Heart left ventricle (tissue), 16 donors: ENCODE measurements around the gene CTCFL. TPM values are rescaled to one million over a fixed set of nuclear protein-coding genes. Genes with fewer than 3 reads are reported as not detected.
"Not testable (repeated sequence)": the region's sequence is repeated elsewhere in the genome, so short reads cannot be mapped to it uniquely, and the experiment has no call there.

Source experiments
- ATAC-seq, 4 donors: fragments of 200-7000 bp; cut with Tn5 transposase; one replicate each; pipeline ENCODE4 v1.9.1; 2020 to 2022; ENCODE audit warnings: moderate library complexity in 4 of 4, mild to moderate bottlenecking in 3 of 4, moderate number of reproducible peaks in 1 of 4
- DNase-seq, 5 donors: peaks; one replicate each; pipeline ENCODE4 v3.0.0-alpha.2; 2020
- H3K27ac ChIP-seq, 12 donors: fragments of 200-600 bp; sonication (generic) in 4 of 12; one replicate each; pipeline versions ENCODE4 v1.5.0 to v1.8.0; 2016 to 2022; ENCODE audit warnings: mild to moderate bottlenecking in 2 of 12
- H3K27me3 ChIP-seq, 9 donors: fragments of 200-600 bp; sonication (generic) in 2 of 9; one replicate each; pipeline versions ENCODE4 v1.5.1 to v1.8.0; 2016 to 2022; ENCODE audit warnings: mild to moderate bottlenecking in 3 of 9
- H3K36me3 ChIP-seq, 9 donors: fragments of 200-600 bp; sonication (generic) in 2 of 9; one replicate each; pipeline versions ENCODE4 v1.5.0 to v1.8.0; 2018 to 2022; ENCODE audit warnings: mild to moderate bottlenecking in 2 of 9
- H3K4me1 ChIP-seq, 12 donors: fragments of 200-600 bp; sonication (generic) in 4 of 12; one replicate each; pipeline versions ENCODE4 v1.5.0 to v1.8.0; 2016 to 2022; ENCODE audit warnings: mild to moderate bottlenecking in 3 of 12
- H3K4me3 ChIP-seq, 12 donors: fragments of 200-600 bp; sonication (generic) in 4 of 12; one replicate each; pipeline versions ENCODE4 v1.5.0 to v1.8.0; 2017 to 2022; ENCODE audit warnings: mild to moderate bottlenecking in 9 of 12, moderate library complexity in 4 of 12
- H3K9me3 ChIP-seq, 12 donors: fragments of 200-600 bp; sonication (generic) in 4 of 12; one replicate each; pipeline versions ENCODE4 v1.5.0 to v1.8.0; 2016 to 2022; ENCODE audit warnings: mild to moderate bottlenecking in 1 of 12
- POLR2A ChIP-seq, 2 donors: fragments of 450-650 bp; IDR thresholded peaks; one replicate each; pipeline ENCODE4 v1.6.1; 2017; ENCODE audit warnings: antibody characterized with exemption in 2 of 2, mild to moderate bottlenecking in 2 of 2, moderate library complexity in 2 of 2
- WGBS, 4 donors: extraction: QIAGEN DNeasy Blood & Tissue Kit in 2 of 4; methylation state at CpG; one replicate each; pipeline versions ENCODE4 v1.1.5 to v1.1.7; 2013 to 2018; 5-methylcytosine and 5-hydroxymethylcytosine counted together
- intact Hi-C, 10 donors: fragments of 100-400 bp; cut with DNase I; formaldehyde crosslinking; loops; one replicate each; pipeline versions ENCODE4 v1.11.1 to v1.14.2; 2022
- polyA plus RNA-seq, 2 donors: library from polyadenylated mRNA; stranded (reverse); fragments of 200-250 nt; gene quantifications; one replicate each; pipeline ENCODE4 v1.2.3, GENCODE V29; 2013
- total RNA-seq, 9 donors: library from RNA; depleted of rRNA in 2 of 9; stranded (reverse); fragments of >200 nt in 2 of 9; fragmentation: NEBNext Ultra II Directional in 3 of 9; extraction: Animal tissue kit (Norgen Biotek cat#: 25700) in 3 of 9; gene quantifications; one replicate each; pipeline versions ENCODE4 v1.1.0 to v1.2.4, GENCODE V29; 2016 to 2023
- TF ChIP-seq, protein P1 (sequence below), 12 donors: fragments of 200-600 bp; sonication (generic) in 4 of 12; IDR thresholded peaks; one replicate each; pipeline versions ENCODE4 v1.5.0 to v1.8.0; 2018 to 2022; ENCODE audit warnings: antibody characterized with exemption in 12 of 12, mild to moderate bottlenecking in 5 of 12
- donor health status: ischemic (EF 13 %, LVEDD 7.1; RV severe dilation, severe dysfunction).
- donor health status: healthy with polysubstance abuse.
- donor health status: DM: no; HTN: yes; CAD: no.
- donor health status: DM: no; HTN: no; CAD: no.
- donor health status: ischemic (EF 25% LVEDD 6.9; RV normal size, moderate dysfunction).
- donor health status: ischemic (EF 25% LVEDD 5.7; RV mildly dilated, moderate dysfunction).
- donor health status: healthy.
- donor health status: DM: yes; HTN: yes; CAD: no.
- donor health status: ischemic (EF 35%, LVEDD 5.7; RV mildly dilated, moderate dysfunction).
- donor health status: nonischemic (EF 11% LVEDD 7.7; RV severe dilation, severe dysfunction).
- donor health status: DM: yes; HTN: yes; CAD: no.
- donor health status: PGD.
- donor health status: ischemic (EF 29% LVEDD 5.4; RV normal size, mild dysfunction).
- donor health status: nonischemic (EF 23%, LVEDD 6.1; RV moderate dilation, normal function).

CTCFL gene
- total and polyA plus RNA-seq, 11 donors, result not detected

GRCh38 chr20:57495978-57496377, 29.0 kb downstream of the CTCFL start:
- H3K27me3 ChIP-seq, result peaks cover 0 to 26% (median 0%) of the 10 kb centered on the region in 9 donors
- intact Hi-C loops, result loop anchor here in 7 of 10 donors (1.0 to 10.0 kb wide), 5 partner anchors 61 to 411 kb away; no protein-coding TSS in a partner anchor
- WGBS, 4 donors, result 76 to 83% (median 80%) methylated on average over 11 of the region's 11 CpGs
- TF ChIP-seq, protein P1, sequence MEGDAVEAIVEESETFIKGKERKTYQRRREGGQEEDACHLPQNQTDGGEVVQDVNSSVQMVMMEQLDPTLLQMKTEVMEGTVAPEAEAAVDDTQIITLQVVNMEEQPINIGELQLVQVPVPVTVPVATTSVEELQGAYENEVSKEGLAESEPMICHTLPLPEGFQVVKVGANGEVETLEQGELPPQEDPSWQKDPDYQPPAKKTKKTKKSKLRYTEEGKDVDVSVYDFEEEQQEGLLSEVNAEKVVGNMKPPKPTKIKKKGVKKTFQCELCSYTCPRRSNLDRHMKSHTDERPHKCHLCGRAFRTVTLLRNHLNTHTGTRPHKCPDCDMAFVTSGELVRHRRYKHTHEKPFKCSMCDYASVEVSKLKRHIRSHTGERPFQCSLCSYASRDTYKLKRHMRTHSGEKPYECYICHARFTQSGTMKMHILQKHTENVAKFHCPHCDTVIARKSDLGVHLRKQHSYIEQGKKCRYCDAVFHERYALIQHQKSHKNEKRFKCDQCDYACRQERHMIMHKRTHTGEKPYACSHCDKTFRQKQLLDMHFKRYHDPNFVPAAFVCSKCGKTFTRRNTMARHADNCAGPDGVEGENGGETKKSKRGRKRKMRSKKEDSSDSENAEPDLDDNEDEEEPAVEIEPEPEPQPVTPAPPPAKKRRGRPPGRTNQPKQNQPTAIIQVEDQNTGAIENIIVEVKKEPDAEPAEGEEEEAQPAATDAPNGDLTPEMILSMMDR (IDR thresholded peaks at IDR 0.05), result no peak
- no peak for TF ChIP-seq POLR2A (IDR thresholded peaks at IDR 0.05)
- DNase-seq, result no peak
- H3K36me3 ChIP-seq, result no peaks in the 10 kb centered on the region
- H3K4me1 ChIP-seq, result peaks cover 0 to 17% (median 9%) of the 10 kb centered on the region in 12 donors
- ATAC-seq, result no peak
- H3K4me3 ChIP-seq, result no peak overlapping the region
- no peak overlapping the region for H3K27ac ChIP-seq
- no peaks in the 10 kb centered on the region for H3K9me3 ChIP-seq

- no peak overlapping the region for H3K4me3 ChIP-seq
- ATAC-seq, result peak in 1 of 4 donors; percentile 15
- H3K36me3 ChIP-seq, result no peaks in the 10 kb centered on the region
- WGBS, 4 donors, result 75 to 79% (median 77%) methylated on average over 10 of the region's 10 CpGs
- intact Hi-C loops, result loop anchor here in 4 of 10 donors (2.0 to 10.0 kb wide), 3 partner anchors 58 to 408 kb away; no protein-coding TSS in a partner anchor
- H3K9me3 ChIP-seq, result no peaks in the 10 kb centered on the region
- no peak for DNase-seq
- H3K27ac ChIP-seq, result peak overlapping the region in 2 of 12 donors; percentile 18 to 43
- peaks cover 0 to 16% (median 6%) of the 10 kb centered on the region in 12 donors for H3K4me1 ChIP-seq
- peaks cover 0 to 12% (median 0%) of the 10 kb centered on the region in 9 donors for H3K27me3 ChIP-seq
- TF ChIP-seq POLR2A (IDR thresholded peaks at IDR 0.05), result no peak
- TF ChIP-seq, protein P1 (IDR thresholded peaks at IDR 0.05), result no peak
Measured at GRCh38 chr20:57493091-57493615, 31.8 kb downstream of the CTCFL start.

- H3K36me3 ChIP-seq, result no peaks in the 10 kb centered on the region
- DNase-seq, result no peak
- no peaks in the 10 kb centered on the region for H3K9me3 ChIP-seq
- no peak overlapping the region for H3K27ac ChIP-seq
- TF ChIP-seq POLR2A (IDR thresholded peaks at IDR 0.05), result no peak
- TF ChIP-seq, protein P1 (IDR thresholded peaks at IDR 0.05), result no peak
- H3K4me1 ChIP-seq, result peaks cover 0 to 16% (median 5%) of the 10 kb centered on the region in 12 donors
- no peak overlapping the region for H3K4me3 ChIP-seq
- peaks cover 0 to 4% (median 0%) of the 10 kb centered on the region in 9 donors for H3K27me3 ChIP-seq
- ATAC-seq, result no peak
- intact Hi-C loops, result loop anchor here in 2 of 10 donors (10.0 kb wide), 2 partner anchors 57 to 407 kb away; no protein-coding TSS in a partner anchor
- 69 to 76% (median 71%) methylated on average over 6 of the region's 6 CpGs for WGBS, 4 donors
Measured at GRCh38 chr20:57491373-57491772, 33.6 kb downstream of the CTCFL start.

DNA sequence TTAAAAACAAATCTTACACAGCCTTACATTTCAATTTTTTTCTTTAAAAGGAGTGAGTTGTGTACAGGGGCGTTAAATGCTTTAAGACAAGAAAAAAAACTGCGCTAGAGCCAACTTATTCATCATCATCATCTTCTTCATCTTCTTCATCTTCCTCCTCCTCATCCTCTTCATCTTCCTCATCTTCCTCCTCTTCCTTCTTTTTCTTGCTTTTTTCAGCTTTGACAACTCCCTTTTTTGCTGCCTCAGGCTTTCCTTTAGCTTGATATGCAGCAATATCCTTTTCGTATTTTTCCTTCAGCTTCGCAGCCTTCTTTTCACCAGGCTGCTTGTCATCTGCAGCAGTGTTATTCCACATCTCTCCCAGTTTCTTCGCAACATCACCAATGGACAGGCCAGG, 36.7 kb downstream of the CTCFL start:
- H3K27me3 ChIP-seq, H3K4me1 ChIP-seq, H3K27ac ChIP-seq, ATAC-seq, intact Hi-C loops, H3K4me3 ChIP-seq, H3K36me3 ChIP-seq, DNase-seq, H3K9me3 ChIP-seq: not testable (repeated sequence)
- 91 to 94% (median 93%) methylated on average over 5 of the region's 5 CpGs for WGBS, 4 donors
